Immature natural killer cell (primary cell): ENCODE results near the gene LETMD1. TPM values are rescaled to one million over a fixed set of nuclear protein-coding genes. Genes with fewer than 3 reads are reported as not detected.
A peak's percentile ranks its signal among the peaks of the same experiment; 100 is the strongest.
"Not testable (repeated sequence)": the region's sequence is repeated elsewhere in the genome, so short reads cannot be mapped to it uniquely, and the experiment has no call there.

Experiments
- DNase-seq, 3 donors: peaks; one replicate each; pipeline ENCODE4 v3.0.0; 2022; ENCODE audit warnings: mixed read lengths in 1 of 3
- H3K27ac Mint-ChIP-seq, 6 donors: one replicate each; pipeline ENCODE4 v1.8.0; 2020; ENCODE audit warnings: mixed read lengths in 6 of 6, mild to moderate bottlenecking in 5 of 6, inconsistent platforms in 4 of 6, moderate library complexity in 3 of 6
- H3K27me3 Mint-ChIP-seq, 3 donors: one replicate each; pipeline ENCODE4 v1.8.0; 2020 to 2021; ENCODE audit warnings: low read depth in 3 of 3, mild to moderate bottlenecking in 3 of 3, mixed read lengths in 3 of 3, moderate library complexity in 3 of 3, inconsistent platforms in 1 of 3
- H3K36me3 Mint-ChIP-seq, 3 donors: one replicate each; pipeline ENCODE4 v1.8.0; 2020; ENCODE audit warnings: mixed read lengths in 3 of 3, inconsistent platforms in 2 of 3, mild to moderate bottlenecking in 2 of 3
- H3K4me1 Mint-ChIP-seq, 2 donors: one replicate each; pipeline ENCODE4 v1.8.0; 2020; ENCODE audit warnings: inconsistent platforms in 2 of 2, mild to moderate bottlenecking in 2 of 2, mixed read lengths in 2 of 2, moderate library complexity in 1 of 2
- H3K4me3 Mint-ChIP-seq, 5 donors: one replicate each; pipeline ENCODE4 v1.8.0; 2020; ENCODE audit warnings: mild to moderate bottlenecking in 5 of 5, mixed read lengths in 5 of 5, inconsistent platforms in 3 of 5, moderate library complexity in 3 of 5
- H3K9me3 Mint-ChIP-seq, 6 donors: one replicate each; pipeline ENCODE4 v1.8.0; 2020; ENCODE audit warnings: mild to moderate bottlenecking in 6 of 6, mixed read lengths in 6 of 6, inconsistent platforms in 4 of 6, moderate library complexity in 3 of 6
- polyA plus RNA-seq, 3 donors: library from polyadenylated mRNA; unstranded; fragments of 300-500 nt; fragmentation: Illumina TruSeq; gene quantifications; one replicate each; pipeline ENCODE4 v1.2.3, GENCODE V29; 2021

Gene LETMD1
- polyA plus RNA-seq, 3 donors from 2014 or later = 14.9 to 40.4 (median 17.7) TPM

GRCh38 chr12:51075390-51075789 lies 27.3 kb downstream of the LETMD1 start:
- Mint-ChIP-seq H3K36me3 (peaks cover 4 to 35% (median 16%) of the 10 kb centered on the region in 3 donors), H3K27ac (no peak overlapping the region), H3K27me3 (no peaks in the 10 kb centered on the region), H3K4me1 (peaks cover 4 to 23% of the 10 kb centered on the region in 2 donors), H3K9me3 (no peaks in the 10 kb centered on the region), H3K4me3 (no peak overlapping the region)
- DNase-seq = no peak

GRCh38 chr12:51076236-51076930 lies 28.3 kb downstream of the LETMD1 start:
- H3K9me3 Mint-ChIP-seq = no peaks in the 10 kb centered on the region
- no peaks in the 10 kb centered on the region for H3K27me3 Mint-ChIP-seq
- H3K4me3 Mint-ChIP-seq = no peak overlapping the region
- DNase-seq = no peak
- H3K27ac Mint-ChIP-seq = no peak overlapping the region
- H3K36me3 Mint-ChIP-seq = peaks cover 4 to 29% (median 16%) of the 10 kb centered on the region in 3 donors
- H3K4me1 Mint-ChIP-seq = peaks cover 4 to 32% of the 10 kb centered on the region in 2 donors

- H3K27me3 Mint-ChIP-seq = peaks cover 3 to 4% (median 3%) of the 10 kb centered on the region in 3 donors
- peaks cover 0 to 17% (median 8%) of the 10 kb centered on the region in 3 donors for H3K36me3 Mint-ChIP-seq
- no peaks in the 10 kb centered on the region for H3K9me3 Mint-ChIP-seq
- DNase-seq = no peak
- no peak overlapping the region for H3K27ac Mint-ChIP-seq
- peaks cover 19 to 47% of the 10 kb centered on the region in 2 donors for H3K4me1 Mint-ChIP-seq
- H3K4me3 Mint-ChIP-seq = no peak overlapping the region
Observed at GRCh38 chr12:51077930-51078329, 29.8 kb downstream of the LETMD1 start.

- not testable (repeated sequence) for H3K9me3 Mint-ChIP-seq, DNase-seq, H3K4me3 Mint-ChIP-seq, H3K27ac Mint-ChIP-seq, H3K27me3 Mint-ChIP-seq
- Mint-ChIP-seq H3K36me3 (peaks cover 0 to 14% (median 8%) of the 10 kb centered on the region in 3 donors), H3K4me1 (peaks cover 19 to 49% of the 10 kb centered on the region in 2 donors)
Observed at GRCh38 chr12:51078346-51078745, 30.2 kb downstream of the LETMD1 start.

GRCh38 chr12:51078866-51079265 lies 30.7 kb downstream of the LETMD1 start:
- H3K4me3 Mint-ChIP-seq = not testable (repeated sequence)

GRCh38 chr12:51080136-51080535 lies 32.0 kb downstream of the LETMD1 start:
- H3K4me3 Mint-ChIP-seq = no peak overlapping the region
- peaks cover 3 to 5% (median 4%) of the 10 kb centered on the region in 3 donors for H3K27me3 Mint-ChIP-seq
- H3K36me3 Mint-ChIP-seq = peaks cover 0 to 10% (median 3%) of the 10 kb centered on the region in 3 donors
- H3K9me3 Mint-ChIP-seq = no peaks in the 10 kb centered on the region
- peak overlapping the region in 1 of 6 donors; percentile 4 for H3K27ac Mint-ChIP-seq
- peaks cover 25 to 57% of the 10 kb centered on the region in 2 donors for H3K4me1 Mint-ChIP-seq
- DNase-seq = no peak

More at GRCh38 chr12:51078866-51079265, 30.7 kb downstream of the LETMD1 start:
- not testable (repeated sequence) for H3K9me3 Mint-ChIP-seq, H3K27me3 Mint-ChIP-seq, DNase-seq
- peak overlapping the region in 1 of 6 donors; percentile 20 for H3K27ac Mint-ChIP-seq
- peaks cover 23 to 53% of the 10 kb centered on the region in 2 donors for H3K4me1 Mint-ChIP-seq
- peaks cover 0 to 14% (median 3%) of the 10 kb centered on the region in 3 donors for H3K36me3 Mint-ChIP-seq

- Mint-ChIP-seq H3K36me3 (peaks cover 0 to 6% (median 3%) of the 10 kb centered on the region in 3 donors), H3K4me1 (peaks cover 26 to 55% of the 10 kb centered on the region in 2 donors), H3K9me3 (no peaks in the 10 kb centered on the region)
Observed at GRCh38 chr12:51081421-51081820, 33.3 kb downstream of the LETMD1 start.

GRCh38 chr12:51082561-51083125 lies 34.5 kb downstream of the LETMD1 start:
- peak overlapping the region; percentile 71 to 95 (median 77) for H3K27ac Mint-ChIP-seq
- peaks cover 3 to 5% (median 4%) of the 10 kb centered on the region in 3 donors for H3K27me3 Mint-ChIP-seq
- peaks cover 0 to 6% (median 3%) of the 10 kb centered on the region in 3 donors for H3K36me3 Mint-ChIP-seq
- no peaks in the 10 kb centered on the region for H3K9me3 Mint-ChIP-seq
- peak overlapping the region; percentile 92 to 97 (median 95) for H3K4me3 Mint-ChIP-seq
- DNase-seq = peak; percentile 3 to 6 (median 6)
- peaks cover 24 to 53% of the 10 kb centered on the region in 2 donors for H3K4me1 Mint-ChIP-seq

More at GRCh38 chr12:51081421-51081820, 33.3 kb downstream of the LETMD1 start:
- Mint-ChIP-seq H3K4me3 (peak overlapping the region; percentile 26 to 97 (median 92)), H3K27me3 (peaks cover 3 to 5% (median 4%) of the 10 kb centered on the region in 3 donors), H3K27ac (peak overlapping the region in 3 of 6 donors; percentile 11 to 73 (median 48))
- no peak for DNase-seq

GRCh38 chr12:51083126-51083833 lies 35.2 kb downstream of the LETMD1 start, which contains the start of gene CSRNP2:
CSRNP2 (minus strand) TSS chr12:51083596; CDS start chr12:51076561, 7,035 bp downstream.
- DNase-seq = peak; percentile 93 to 95 (median 94)
- no peaks in the 10 kb centered on the region for H3K9me3 Mint-ChIP-seq
- H3K36me3 Mint-ChIP-seq = peaks cover 0 to 6% (median 3%) of the 10 kb centered on the region in 3 donors
- H3K4me1 Mint-ChIP-seq = peaks cover 24 to 48% of the 10 kb centered on the region in 2 donors
- peak within 1 kb of the TSS; percentile 71 to 95 (median 77) for H3K27ac Mint-ChIP-seq
- peak within 1 kb of the TSS; percentile 92 to 97 (median 95) for H3K4me3 Mint-ChIP-seq
- peaks cover 3 to 5% (median 4%) of the 10 kb centered on the region in 3 donors for H3K27me3 Mint-ChIP-seq

GRCh38 chr12:51085757-51086156 lies 37.6 kb downstream of the LETMD1 start:
- Mint-ChIP-seq H3K4me3 (peak overlapping the region in 2 of 5 donors; percentile 33 to 38), H3K4me1 (peaks cover 22 to 33% of the 10 kb centered on the region in 2 donors), H3K9me3 (no peaks in the 10 kb centered on the region), H3K27me3 (peaks cover 3 to 5% (median 4%) of the 10 kb centered on the region in 3 donors), H3K36me3 (peaks cover 0 to 3% (median 0%) of the 10 kb centered on the region in 3 donors), H3K27ac (peak overlapping the region in 1 of 6 donors; percentile 69)
- DNase-seq = no peak

- no peaks in the 10 kb centered on the region for H3K9me3 Mint-ChIP-seq
- DNase-seq = no peak
- H3K4me1 Mint-ChIP-seq = peaks cover 17 to 23% of the 10 kb centered on the region in 2 donors
- H3K27me3 Mint-ChIP-seq = peaks cover 3 to 5% (median 4%) of the 10 kb centered on the region in 3 donors
- no peak overlapping the region for H3K27ac Mint-ChIP-seq
- H3K36me3 Mint-ChIP-seq = peaks cover 0 to 3% (median 0%) of the 10 kb centered on the region in 3 donors
- H3K4me3 Mint-ChIP-seq = no peak overlapping the region
Observed at GRCh38 chr12:51086933-51087332, 38.8 kb downstream of the LETMD1 start.

GRCh38 chr12:51087818-51088217 lies 39.7 kb downstream of the LETMD1 start:
- Mint-ChIP-seq H3K27me3 (peaks cover 0 to 2% (median under 1%) of the 10 kb centered on the region in 3 donors), H3K36me3 (peaks cover 0 to 3% (median 0%) of the 10 kb centered on the region in 3 donors), H3K27ac (no peak overlapping the region), H3K9me3 (no peaks in the 10 kb centered on the region), H3K4me3 (no peak overlapping the region), H3K4me1 (peaks cover 8 to 14% of the 10 kb centered on the region in 2 donors)
- DNase-seq = no peak

- Mint-ChIP-seq H3K27ac (no peak overlapping the region), H3K9me3 (no peaks in the 10 kb centered on the region), H3K4me1 (no peaks in the 10 kb centered on the region), H3K4me3 (no peak overlapping the region), H3K36me3 (peaks cover 12 to 18% (median 12%) of the 10 kb centered on the region in 3 donors), H3K27me3 (no peaks in the 10 kb centered on the region)
- no peak for DNase-seq
Observed at GRCh38 chr12:51090705-51091229, 42.6 kb downstream of the LETMD1 start.
